NCI-H345 treated with DMSO at 0.1 percent for 48 hours (cell line): ENCODE measurements around the gene RAD51D.
"Not testable (repeated sequence)": the region's sequence is repeated elsewhere in the genome, so short reads cannot be mapped to it uniquely, and the experiment has no call there.

Source experiments
- DNase-seq: peaks from one replicate; lab custom pipeline; 2025; ENCODE audit not compliant: unreplicated experiment; lab: John Stamatoyannopoulos, UW

Gene RAD51D

DNA sequence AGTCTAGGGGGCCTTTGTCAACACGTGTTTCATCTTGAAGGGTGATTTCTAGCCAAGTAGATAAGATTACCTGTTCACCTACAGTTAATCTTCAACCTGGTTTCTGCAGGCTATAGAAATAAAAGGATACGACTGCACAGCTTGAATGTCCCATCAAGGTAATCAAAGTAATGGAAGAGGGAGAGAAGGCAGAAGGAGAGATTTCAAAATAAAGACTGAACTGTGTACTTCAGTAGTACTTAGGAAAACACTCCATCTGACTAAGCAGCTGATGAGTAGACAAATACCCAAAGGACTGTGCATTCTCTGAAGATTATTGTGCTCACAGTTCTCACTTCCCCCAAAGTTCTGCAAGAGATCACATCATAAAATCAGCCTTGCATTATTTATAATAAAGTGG, 50.3 kb downstream of the RAD51D start:
- DNase-seq, result no peak

DNA sequence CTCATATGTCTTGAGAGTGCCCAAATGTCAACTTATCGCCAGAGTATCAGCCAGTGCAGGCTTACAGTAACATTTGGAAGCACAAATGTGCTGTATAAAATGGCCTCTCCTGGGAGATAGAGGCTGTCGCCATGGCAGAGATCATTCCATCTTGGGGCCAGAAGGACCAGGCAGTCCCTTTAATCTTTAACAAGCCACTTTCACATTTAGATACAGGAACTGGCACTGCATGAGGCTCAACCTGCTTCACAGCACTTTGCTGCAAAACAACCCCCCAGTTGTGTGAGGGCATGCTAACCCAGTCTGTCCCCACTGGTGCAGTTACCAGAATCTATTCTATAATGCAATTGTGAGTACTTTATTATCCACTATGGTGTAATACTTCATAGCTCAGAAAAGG, 51.4 kb downstream of the RAD51D start:
- DNase-seq, result no peak

DNA sequence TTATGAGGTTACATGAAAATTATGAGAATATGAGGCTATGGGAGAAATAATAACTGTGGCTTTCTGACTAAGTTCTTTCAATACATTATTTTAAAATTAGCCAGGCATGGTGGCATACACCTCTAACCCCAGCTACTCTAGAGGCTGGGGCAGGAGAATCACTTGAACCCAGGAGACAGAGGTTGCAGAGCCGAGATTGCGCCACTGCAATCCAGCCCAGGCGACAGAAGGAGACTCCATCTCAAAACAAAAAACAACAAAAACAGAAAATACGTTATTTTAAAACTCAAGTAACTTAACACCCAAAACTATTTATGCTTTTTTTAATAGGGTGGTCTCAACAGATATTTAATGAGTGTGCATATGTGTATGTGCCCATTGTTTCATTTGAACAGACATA, 53.8 kb downstream of the RAD51D start:
- no peak for DNase-seq

DNA sequence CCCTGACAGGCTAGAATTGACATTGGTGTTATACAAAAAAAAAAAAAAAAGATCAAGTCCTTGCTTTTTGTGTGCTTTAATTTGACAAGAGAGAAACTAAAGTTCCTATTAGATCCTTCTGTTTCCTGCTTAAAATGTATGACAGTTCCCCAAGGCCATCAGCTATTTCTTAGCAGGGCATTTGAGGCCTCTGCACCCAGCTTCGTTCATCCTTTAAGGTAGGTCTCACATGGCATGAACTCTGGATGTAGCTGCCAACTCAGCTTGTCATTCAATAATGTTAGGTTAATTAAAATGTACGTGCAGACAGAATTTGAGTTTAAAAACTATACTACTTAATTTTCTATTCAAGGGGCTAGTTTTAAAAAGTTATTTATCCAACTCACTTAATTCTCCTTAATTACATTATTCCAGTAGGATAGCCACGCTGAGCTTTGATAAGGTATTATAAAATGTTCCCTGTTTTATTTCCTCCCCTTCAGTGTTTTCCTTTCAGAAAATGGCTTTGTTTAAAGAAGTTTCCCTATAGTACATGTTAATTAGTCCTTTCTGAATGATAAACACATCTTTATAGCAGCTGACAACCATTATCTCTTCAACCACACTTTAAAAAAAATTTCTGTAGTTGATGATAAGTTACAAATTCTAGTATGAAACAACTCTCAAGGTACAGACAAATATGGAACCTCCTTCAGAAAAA, 55.0 kb downstream of the RAD51D start:
- no peak for DNase-seq

DNA sequence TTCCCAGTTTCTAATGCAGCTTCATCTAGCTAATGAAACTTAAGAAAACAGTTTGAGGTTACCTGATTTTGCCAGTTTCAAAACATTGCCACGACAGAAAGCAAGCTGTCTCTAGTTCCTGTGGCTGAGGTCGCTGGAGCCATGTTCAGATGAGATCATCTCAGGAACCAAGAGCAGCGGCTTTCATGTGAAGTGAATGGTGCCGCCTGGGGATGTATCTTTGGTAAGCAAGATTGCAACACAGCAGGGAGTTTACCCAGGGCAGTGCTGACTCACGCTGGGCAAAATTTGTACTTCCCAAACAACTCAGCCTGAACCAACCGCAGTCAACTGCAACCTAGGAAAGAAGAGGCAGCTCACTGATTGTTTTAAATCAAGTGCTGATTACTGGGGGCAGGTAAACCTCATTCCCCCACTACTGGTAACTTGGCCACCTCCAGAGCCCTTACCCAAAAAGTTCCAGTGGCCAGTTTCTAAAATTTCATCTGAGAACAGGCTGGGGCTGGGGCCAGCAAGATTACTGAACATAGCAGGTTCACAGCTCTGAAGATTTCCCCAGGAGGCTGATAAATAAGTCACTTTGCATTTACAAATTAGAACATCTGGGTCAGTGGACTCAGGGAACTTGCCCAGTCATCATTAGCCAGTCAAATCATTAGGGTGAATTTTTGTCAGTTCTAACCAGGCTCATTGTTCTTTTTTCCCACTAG, 56.0 kb downstream of the RAD51D start, which contains the start of gene RFFL:
Gene RFFL, minus strand, starts transcription at position 194 of the 710 bp plus-strand sequence. CDS start 37,154 bp downstream, outside the sequence.
- peak; percentile 86 for DNase-seq

DNA sequence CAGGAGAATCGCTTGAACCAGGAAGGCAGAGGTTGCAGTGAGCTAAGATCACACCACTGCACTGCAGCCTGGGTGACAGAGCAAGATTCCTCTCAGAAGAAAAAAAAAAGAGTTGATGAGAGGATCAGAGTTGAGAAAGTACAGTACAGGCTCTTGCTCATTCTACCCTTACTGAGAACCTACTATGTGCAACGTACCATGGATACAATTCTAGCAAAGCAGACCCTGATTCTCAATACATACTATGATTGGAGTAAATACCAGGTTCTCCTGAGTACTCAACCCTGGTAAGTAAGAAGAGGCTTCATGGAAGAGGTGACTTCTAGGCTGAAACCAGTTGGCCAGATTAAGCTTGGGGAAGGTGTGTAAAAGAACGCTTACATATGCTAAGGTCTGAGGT, 57.4 kb downstream of the RAD51D start:
- no peak for DNase-seq

DNA sequence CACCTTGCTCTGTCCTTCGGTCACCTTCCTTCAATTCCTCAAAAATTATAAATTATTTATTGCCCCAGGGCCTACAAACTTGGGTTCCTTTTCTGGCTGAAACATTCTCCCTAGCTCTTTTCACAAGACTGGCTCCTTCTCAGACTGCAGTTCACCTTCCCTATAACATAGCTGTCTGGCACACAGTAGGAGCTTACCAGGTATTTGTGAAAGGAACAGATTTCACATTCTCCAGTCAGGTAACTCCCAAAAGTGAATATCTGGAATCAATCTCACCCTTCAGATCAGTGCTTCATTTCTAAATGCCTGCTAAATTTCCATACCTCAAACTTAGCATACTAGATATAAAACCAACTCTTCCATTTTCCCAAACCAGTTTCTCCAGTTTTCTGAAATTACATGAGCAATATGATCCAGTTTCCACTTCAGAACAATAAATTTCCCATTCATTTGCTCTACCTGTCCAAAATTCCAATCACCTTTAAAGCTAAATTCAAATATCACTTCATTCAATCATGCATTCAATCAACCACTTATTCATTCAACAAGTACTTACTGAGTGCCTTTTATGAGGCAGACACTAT, 62.2 kb downstream of the RAD51D start:
- DNase-seq, result no peak

DNA sequence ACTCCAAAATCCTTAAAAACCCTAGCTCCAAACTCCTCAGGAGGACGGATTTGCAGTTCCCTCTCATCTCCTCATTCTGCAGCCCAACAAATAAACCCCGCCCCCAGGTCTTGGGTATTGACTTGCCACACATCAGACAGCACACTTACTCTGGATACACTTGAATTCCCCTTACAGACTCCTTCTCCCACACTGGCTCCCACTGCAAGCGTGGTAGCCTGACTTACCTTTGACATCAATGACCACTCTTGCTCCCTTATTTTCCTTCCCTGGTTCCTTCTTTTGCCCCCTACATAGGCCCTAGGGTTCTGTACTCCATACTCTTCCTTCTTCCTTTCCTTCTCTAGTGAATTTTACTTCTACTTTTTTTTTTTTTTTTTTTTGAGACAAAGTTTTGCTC, 63.6 kb downstream of the RAD51D start:
- no peak for DNase-seq

DNA sequence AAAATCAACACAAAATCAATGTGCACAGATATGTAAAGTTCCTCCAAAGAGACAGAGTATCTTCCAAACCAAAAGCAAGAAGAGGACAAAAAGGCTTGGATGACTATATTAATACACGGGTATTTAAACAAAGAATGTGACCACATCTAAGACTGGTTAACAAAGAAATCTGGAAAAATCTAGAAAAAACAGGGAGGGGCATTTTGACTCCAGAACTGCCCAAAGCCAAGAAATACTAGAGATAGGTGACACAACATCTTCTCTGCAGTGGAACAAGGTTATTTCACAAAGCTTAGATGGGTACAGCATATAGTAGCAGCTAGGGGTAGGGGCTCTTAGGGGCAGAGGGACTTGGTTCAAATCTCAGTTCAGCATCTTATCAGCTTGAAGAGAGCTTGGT, 66.5 kb downstream of the RAD51D start:
- DNase-seq, result no peak

DNA sequence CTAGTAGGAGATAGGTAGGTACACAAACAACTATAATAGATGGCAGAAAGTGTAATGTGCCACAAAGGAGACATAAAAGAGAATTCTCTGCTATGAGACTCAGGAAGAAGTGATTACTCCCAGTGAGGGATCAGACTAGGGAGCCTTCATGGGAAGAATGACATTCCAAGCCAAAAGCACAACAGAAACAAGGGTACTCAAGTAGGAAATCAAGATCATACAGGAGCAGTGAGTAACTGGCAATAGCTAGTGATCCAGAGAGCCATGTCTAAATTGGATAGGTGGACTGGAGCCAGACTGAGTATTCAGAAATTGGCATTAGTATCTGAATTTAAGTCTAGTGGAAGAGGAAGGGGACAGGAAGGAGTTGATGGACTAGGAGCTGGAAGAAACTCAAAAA, 66.9 kb downstream of the RAD51D start:
- DNase-seq, result no peak

DNA sequence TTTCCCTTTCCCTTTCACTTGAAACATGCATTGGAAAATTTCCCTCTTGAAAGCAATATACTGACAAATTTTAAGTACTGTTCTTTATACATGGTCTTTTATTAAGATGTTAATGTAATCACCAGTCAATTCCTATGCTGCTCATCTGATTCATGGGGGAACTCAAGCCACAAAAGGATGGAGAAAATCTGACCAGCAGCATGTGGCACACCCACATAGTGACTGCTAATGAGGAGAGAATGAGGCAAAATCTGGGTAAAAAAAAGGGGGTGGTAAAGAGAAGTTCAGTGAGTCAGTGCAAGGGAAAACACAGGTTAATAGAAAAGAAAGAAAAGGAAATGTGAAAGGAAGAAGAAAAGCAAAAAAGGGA, 67.4 kb downstream of the RAD51D start:
- no peak for DNase-seq

DNA sequence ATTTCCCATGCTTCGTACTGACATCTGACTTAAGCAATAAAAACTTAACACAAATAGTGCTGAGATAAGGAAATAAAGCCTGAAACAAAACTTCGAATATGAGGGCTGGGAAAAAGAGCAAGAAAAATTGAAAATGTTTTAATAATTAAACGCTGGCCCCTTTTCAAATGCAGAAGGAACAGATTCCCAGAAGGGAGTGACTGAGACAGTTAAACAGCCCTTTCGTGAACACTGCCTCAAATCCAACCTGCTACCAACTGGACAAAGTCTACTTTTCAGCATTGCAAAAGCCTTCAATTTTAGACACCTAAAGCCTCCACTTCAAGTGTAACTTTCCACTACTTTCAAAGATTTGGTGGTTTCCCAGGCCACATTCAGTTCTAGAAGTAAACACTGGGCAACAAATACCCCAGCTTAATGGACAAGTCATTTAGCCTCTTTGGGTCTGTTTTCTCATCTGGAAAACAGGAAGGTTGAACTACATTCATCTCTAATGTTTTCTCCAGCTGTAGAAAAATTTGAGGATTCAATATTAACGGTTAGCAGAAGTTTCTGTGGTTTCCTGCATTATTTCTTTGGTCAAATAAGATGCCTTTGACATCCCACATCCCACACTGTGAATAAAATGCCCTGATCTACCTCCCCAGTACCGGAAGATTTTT, 68.0 kb downstream of the RAD51D start:
- no peak for DNase-seq

DNA sequence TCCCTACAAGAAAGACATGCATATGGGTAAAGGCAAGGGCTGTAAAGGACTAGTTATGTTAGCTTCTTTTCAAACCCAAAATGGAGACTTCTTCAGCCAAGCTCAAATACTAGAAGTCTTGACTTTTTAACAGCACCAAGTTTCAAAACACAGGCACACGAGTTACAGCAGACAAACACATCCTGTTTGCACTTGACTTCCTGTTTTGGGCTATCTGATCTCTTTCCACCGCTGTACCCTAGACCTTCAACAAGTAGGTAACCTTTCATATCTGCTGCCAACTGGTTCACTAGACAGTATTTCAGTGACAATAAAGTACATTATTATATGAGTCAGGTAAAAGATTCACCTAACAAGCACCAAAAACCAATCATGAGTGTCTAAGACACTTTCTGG, 68.5 kb downstream of the RAD51D start:
- DNase-seq, result no peak

DNA sequence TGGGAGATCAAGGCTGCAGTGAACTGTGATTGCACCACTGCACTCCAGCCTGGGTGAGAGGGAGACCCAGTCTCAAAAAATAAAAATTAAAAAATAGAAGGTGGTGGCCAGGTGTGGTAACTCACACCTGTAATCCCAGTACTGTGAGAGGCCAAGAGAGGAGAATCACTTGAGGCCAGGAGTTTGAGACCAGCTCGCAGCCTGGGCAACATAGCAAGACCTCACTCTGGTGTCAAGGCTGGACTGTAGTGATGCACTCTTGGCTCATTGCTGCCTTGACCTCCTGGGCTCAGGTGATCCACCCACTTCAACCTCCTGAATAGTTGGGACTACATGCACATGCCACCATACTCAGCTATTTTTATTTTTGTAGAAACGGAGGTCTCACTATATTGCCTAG, 69.5 kb downstream of the RAD51D start:
- no peak for DNase-seq

DNA sequence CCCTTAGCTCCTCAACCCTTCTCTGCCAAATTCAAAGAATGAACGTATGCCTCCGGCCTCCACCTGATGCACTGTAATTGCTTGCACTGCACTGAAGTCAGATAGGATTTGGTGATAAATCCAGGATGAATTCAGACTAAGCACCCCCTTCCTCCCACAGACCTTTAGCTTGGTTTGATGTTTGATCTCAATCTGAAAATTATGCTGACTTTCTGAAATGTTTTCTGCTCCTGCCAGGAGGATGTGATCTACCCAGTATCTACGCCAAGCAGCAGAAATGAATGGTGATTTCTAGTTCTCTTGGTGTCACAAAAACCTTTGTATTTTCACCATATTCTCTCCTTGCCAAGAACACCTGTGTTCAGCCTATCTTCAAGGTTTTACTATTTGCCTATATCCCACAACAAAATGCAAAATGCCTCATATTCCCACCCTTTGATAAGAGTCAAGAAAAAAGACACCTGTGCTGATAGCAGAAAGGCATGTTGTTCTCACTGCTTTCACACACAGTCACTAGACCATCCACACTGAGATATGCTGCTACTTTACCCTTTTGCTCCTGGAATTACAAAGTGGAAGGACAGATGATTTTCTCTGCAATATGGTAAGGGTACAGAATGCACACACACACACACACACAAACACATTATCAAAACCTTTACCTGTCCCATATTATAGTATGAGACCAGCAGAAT, 70.8 kb downstream of the RAD51D start:
- no peak for DNase-seq

DNA sequence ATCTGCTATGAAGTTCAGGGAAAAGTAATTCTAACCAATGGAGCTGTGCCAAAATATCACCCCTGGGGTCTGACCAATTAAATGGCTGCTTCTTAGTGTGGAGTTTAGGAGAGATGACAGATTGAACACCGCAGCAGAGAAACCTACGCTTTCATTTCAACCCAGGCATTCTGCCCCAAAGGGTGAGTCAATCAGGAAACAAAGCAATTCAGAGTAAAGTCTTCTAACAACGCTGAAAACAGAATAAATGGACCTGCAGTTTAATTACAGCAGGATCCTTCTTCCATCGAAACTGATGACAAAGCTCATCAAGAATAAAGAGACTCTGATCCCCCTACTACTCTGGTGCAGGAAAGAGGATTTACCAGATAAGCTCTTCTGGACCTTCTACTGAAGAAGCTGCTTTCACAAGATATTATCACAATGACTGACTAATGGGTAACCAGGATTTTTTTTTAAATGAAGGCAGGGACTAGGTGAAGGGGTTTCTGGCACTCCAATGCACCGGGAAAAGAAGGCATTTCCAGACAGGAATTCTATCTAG, 72.8 kb downstream of the RAD51D start:
- no peak for DNase-seq

DNA sequence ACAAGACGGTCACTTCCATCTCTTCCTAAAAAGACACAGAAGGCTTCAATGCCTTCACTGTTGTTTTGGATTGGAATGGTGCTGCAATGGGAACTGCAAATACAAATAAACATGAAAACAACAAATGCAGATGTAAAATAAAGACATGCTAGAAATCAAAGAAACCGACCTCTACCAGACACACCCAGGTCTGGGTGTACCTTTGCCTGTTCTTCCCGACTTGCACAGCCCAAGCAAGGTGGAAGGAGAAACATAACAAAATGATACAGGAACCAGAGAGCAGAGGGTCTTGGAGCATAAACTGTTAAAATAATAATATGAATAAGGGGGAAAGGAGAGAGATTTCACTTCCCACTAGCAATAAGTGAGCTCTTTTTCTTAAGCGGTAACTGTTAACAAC, 73.4 kb downstream of the RAD51D start:
- no peak for DNase-seq

DNA sequence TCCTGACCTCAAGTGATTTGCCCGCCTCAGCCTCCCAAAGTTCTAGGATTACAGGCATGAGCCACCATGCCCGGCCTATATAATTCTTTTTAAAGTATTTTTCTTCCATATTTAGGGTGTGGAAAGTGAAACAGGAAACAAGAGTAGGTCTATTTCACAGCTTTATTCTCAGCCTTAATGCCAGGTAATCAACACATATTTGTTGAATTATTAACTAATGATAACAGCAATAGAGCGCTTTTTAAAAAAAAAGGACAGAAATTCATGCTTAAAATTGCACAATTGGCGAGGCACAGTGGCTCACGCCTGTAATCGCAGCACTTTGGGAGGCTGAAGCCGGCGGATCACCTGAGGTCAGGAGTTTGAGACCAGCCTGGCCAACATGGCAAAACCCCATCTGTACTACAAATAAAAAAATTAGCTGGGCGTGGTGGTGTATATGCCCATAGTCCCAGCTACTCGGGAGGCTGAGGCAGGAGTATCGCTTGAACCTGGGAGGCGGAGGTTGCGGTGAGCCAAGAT, 74.1 kb downstream of the RAD51D start:
- DNase-seq, result not testable (repeated sequence)

DNA sequence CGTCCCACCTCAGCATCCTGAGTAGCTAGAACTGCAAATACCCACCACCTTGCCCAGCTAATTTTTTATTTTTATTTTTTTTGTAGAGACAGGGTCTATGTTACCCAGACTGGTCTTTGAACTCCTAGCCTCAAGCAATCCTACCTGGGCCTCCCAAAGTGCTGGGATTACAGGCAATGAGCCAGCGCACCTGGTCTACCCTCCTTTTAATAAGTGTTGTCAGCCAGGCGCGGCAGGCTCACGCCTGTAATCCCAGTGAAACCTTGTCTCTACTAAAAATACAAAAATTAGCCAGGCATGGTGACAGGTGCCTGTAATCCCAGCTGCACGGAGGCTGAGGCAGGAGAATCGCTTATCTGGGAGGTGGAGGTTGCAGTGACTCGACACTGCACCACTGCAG, 75.5 kb downstream of the RAD51D start:
- DNase-seq, result no peak
